PC-3 (cell line): ENCODE data around the gene SPSB4. TPM values are rescaled to one million over a fixed set of nuclear protein-coding genes. Genes with fewer than 3 reads are reported as not detected.
"Not testable (repeated sequence)": the region's sequence is repeated elsewhere in the genome, so short reads cannot be mapped to it uniquely, and the experiment has no call there.

ENCODE experiments used
- ATAC-seq: fragments of 200-7000 bp; cut with Tn5 transposase; 2 replicates; pipeline ENCODE4 v1.9.1; 2020; ENCODE audit warnings: mild to moderate bottlenecking, moderate library complexity
- BruUV-seq: library from RNA; stranded (reverse); fragments of 400-500 nt; replicated peaks from 2 replicates; lab custom pipeline; 2021; lab: Mats Ljungman, UMichigan
- CTCF ChIA-PET: fragments of 300-600 bp; sonication (Branson Sonifier 250); formaldehyde crosslinking; loops from one replicate; lab custom pipeline; 2022; ENCODE audit warnings: antibody characterized with exemption; lab: Charles Lee
- POLR2A ChIA-PET: fragments of 300-600 bp; sonication (Branson Sonifier 250); formaldehyde crosslinking; loops from one replicate; lab custom pipeline; 2022; ENCODE audit warnings: antibody characterized with exemption; ENCODE audit not compliant: unreplicated experiment; lab: Charles Lee
- DNase-seq: peaks from one replicate; pipeline ENCODE4 v3.0.0-alpha.2; 2015
- H2AFZ ChIP-seq: fragments of 300-600 bp; sonication (generic); 2 replicates; pipeline ENCODE4 v1.6.0; 2016; ENCODE audit warnings: antibody characterized with exemption, low read length
- H3F3A ChIP-seq: fragments of 300-600 bp; sonication (generic); one replicate; pipeline ENCODE4 v1.6.0; 2017; ENCODE audit warnings: antibody characterized with exemption, low read length, control low read depth, mild to moderate bottlenecking; ENCODE audit not compliant: unreplicated experiment
- H3K27ac ChIP-seq: fragments of 300-600 bp; sonication (generic); 2 replicates; pipeline ENCODE4 v1.5.1; 2016; ENCODE audit warnings: mild to moderate bottlenecking, low read length
- H3K27me3 ChIP-seq: fragments of 300-600 bp; sonication (generic); 2 replicates; pipeline ENCODE4 v1.6.1; 2016; ENCODE audit warnings: low read length, mixed read lengths
- H3K36me3 ChIP-seq: fragments of 300-600 bp; sonication (generic); 2 replicates; pipeline ENCODE4 v1.6.1; 2016; ENCODE audit warnings: low read depth, mixed run types, low read length, mixed read lengths
- H3K4me1 ChIP-seq: fragments of 300-600 bp; sonication (generic); 2 replicates; pipeline ENCODE4 v1.5.1; 2016; ENCODE audit warnings: low read length; ENCODE audit not compliant: insufficient read depth
- H3K4me2 ChIP-seq: fragments of 300-600 bp; sonication (generic); 2 replicates; pipeline ENCODE4 v1.6.0; 2016; ENCODE audit warnings: low read length
- H3K4me3 ChIP-seq: fragments of 300-600 bp; sonication (generic); 2 replicates; pipeline ENCODE4 v1.5.1; 2016; ENCODE audit warnings: mild to moderate bottlenecking, low read length, mixed read lengths
- H3K79me2 ChIP-seq: fragments of 300-600 bp; sonication (generic); 2 replicates; pipeline ENCODE4 v1.6.1; 2017; ENCODE audit warnings: low read length, mixed read lengths
- H3K9ac ChIP-seq: fragments of 300-600 bp; sonication (generic); 2 replicates; pipeline ENCODE4 v1.6.0; 2016; ENCODE audit warnings: mild to moderate bottlenecking, low read length
- H3K9me2 ChIP-seq: fragments of 300-600 bp; sonication (generic); replicated peaks from 2 replicates; pipeline ENCODE4 v1.6.1; 2016; ENCODE audit warnings: mixed run types, low read length, mixed read lengths
- H3K9me3 ChIP-seq: fragments of 300-600 bp; sonication (generic); 2 replicates; pipeline ENCODE4 v1.6.1; 2016; ENCODE audit warnings: low read length, mixed read lengths
- H4K20me1 ChIP-seq: fragments of 300-600 bp; sonication (generic); 2 replicates; pipeline ENCODE4 v1.6.1; 2016; ENCODE audit warnings: low read length, mixed read lengths
- CTCF ChIP-seq: fragments of 300-600 bp; sonication (generic); conservative IDR thresholded peaks from 2 replicates; pipeline ENCODE4 v1.5.1; 2017; ENCODE audit warnings: antibody characterized with exemption, low read depth, mild to moderate bottlenecking, low read length
- EZH2 ChIP-seq: fragments of 300-600 bp; sonication (generic); IDR thresholded peaks from one replicate; pipeline ENCODE4 v1.6.1; 2017; ENCODE audit warnings: antibody characterized with exemption, mild to moderate bottlenecking, low read length; ENCODE audit not compliant: unreplicated experiment
- EZH2phosphoT487 ChIP-seq: fragments of 300-600 bp; sonication (generic); IDR thresholded peaks from 2 replicates; pipeline ENCODE4 v1.6.1; 2018; ENCODE audit warnings: mild to moderate bottlenecking, antibody characterized with exemption, low read length, borderline replicate concordance
- intact Hi-C: fragments of 100-400 bp; cut with micrococcal nuclease; formaldehyde crosslinking; loops from 2 replicates; pipeline ENCODE4 v1.9.0; 2023
- total RNA-seq: library from RNA; depleted of rRNA; stranded (reverse); fragments of >200 nt; gene quantifications from 2 replicates; pipeline ENCODE4 v1.2.3, GENCODE V29; 2014

SPSB4 gene
- total RNA-seq, 1 experiment from 2014 or later, result not detected

GRCh38 chr3:141012571-141012970 is 38.6 kb upstream of the SPSB4 start:
- TF ChIP-seq CTCF, result no peak
- no peak for TF ChIP-seq EZH2
- TF ChIP-seq EZH2phosphoT487, result no peak
- H3K4me2 ChIP-seq, result no peak overlapping the region
- no peak overlapping the region for H2AFZ ChIP-seq
- no peaks in the 10 kb centered on the region for H3K79me2 ChIP-seq
- no peak for ATAC-seq
- intact Hi-C loops, result no loop called here
- peaks cover 20% of the 10 kb centered on the region; the same call in 1 of the 2 replicates for H3K27me3 ChIP-seq
- no peak overlapping the region for H3K9ac ChIP-seq
- H3K4me3 ChIP-seq, result no peak overlapping the region
- H3F3A ChIP-seq, result no peaks in the 10 kb centered on the region
- H3K9me2 ChIP-seq, result no peaks in the 10 kb centered on the region
- H3K4me1 ChIP-seq, result no peaks in the 10 kb centered on the region
- no peak overlapping the region for H3K27ac ChIP-seq
- no peaks in the 10 kb centered on the region for H3K36me3 ChIP-seq
- BruUV-seq, result no TSS peak
- H3K9me3 ChIP-seq, result no peaks in the 10 kb centered on the region
- ChIA-PET CTCF (no interaction called here), POLR2A (no interaction called here)
- no peaks in the 10 kb centered on the region for H4K20me1 ChIP-seq
- DNase-seq, result no peak

GRCh38 chr3:141015481-141015880 is 35.7 kb upstream of the SPSB4 start:
- no peak overlapping the region for H3K9ac ChIP-seq
- BruUV-seq, result no TSS peak
- H2AFZ ChIP-seq, result no peak overlapping the region
- no peaks in the 10 kb centered on the region for H3K9me3 ChIP-seq
- H3K36me3 ChIP-seq, result no peaks in the 10 kb centered on the region
- H3F3A ChIP-seq, result no peaks in the 10 kb centered on the region
- peaks cover 20% of the 10 kb centered on the region; the same call in 1 of the 2 replicates for H3K27me3 ChIP-seq
- H3K9me2 ChIP-seq, result no peaks in the 10 kb centered on the region
- no peak for TF ChIP-seq EZH2phosphoT487
- no peak for TF ChIP-seq EZH2
- no peak for TF ChIP-seq CTCF
- ChIA-PET POLR2A (no interaction called here), CTCF (no interaction called here)
- H3K4me3 ChIP-seq, result no peak overlapping the region
- no peaks in the 10 kb centered on the region for H3K4me1 ChIP-seq
- intact Hi-C loops, result no loop called here
- no peak overlapping the region for H3K27ac ChIP-seq
- ATAC-seq (no peak), DNase-seq (no peak)
- H3K4me2 ChIP-seq, result no peak overlapping the region
- H3K79me2 ChIP-seq, result no peaks in the 10 kb centered on the region
- no peaks in the 10 kb centered on the region for H4K20me1 ChIP-seq

GRCh38 chr3:141017366-141018322 is 33.5 kb upstream of the SPSB4 start:
- CTCF ChIA-PET, intact Hi-C loops, ATAC-seq, H3K9ac ChIP-seq, BruUV-seq, H3K4me2 ChIP-seq, POLR2A ChIA-PET, H3K27ac ChIP-seq, H2AFZ ChIP-seq, DNase-seq, H3F3A ChIP-seq, H3K4me1 ChIP-seq, H3K4me3 ChIP-seq, H3K36me3 ChIP-seq, H4K20me1 ChIP-seq, H3K79me2 ChIP-seq, H3K9me2 ChIP-seq, H3K9me3 ChIP-seq: not testable (repeated sequence)
- peaks cover 20% of the 10 kb centered on the region; the same call in 1 of the 2 replicates for H3K27me3 ChIP-seq
